ENCODE results near the gene ASIC4. TPM values are rescaled to one million over a fixed set of nuclear protein-coding genes. Genes with fewer than 3 reads are reported as not detected.

Gene ASIC4
- total and polyA plus RNA-seq, 9 of the 15 experiments (the other 6 are each of a cell fraction or from before 2014, with no cell fraction given): 0.07 to 19.2 (median 4.8) TPM

DNA sequence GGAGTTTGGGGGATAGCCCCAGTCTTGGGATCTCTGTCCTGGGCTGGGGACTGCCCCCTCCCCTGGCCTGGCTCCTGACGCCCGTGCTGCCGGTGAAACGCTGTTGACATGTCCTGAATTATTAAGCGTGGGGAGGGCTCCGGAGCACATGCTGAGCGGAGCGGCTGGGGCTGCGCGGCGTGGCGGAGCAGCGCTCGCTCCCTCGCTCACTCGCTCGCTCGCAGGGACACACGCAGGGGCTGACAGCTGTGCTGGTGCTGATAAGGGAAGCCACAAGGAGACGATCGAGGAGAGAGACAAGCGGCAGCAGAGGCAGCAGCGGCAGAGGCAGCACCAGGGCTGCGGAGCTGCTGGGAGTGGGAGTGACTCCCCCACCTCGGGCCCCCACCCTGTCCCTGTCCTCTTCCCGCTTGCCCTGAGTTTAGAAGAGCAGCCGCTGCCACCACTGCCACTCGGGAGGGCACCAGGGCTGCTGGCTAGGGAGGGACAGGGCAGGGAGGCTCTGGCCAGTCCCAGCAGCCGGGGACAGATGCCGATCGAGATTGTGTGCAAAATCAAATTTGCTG, at the start of gene ASIC4 (continued):
- TF ChIP-seq ZZZ3 (IDR thresholded peaks at IDR 0.05) (no peak), RUNX1 (IDR thresholded peaks at IDR 0.05; ENCODE audit: low read depth) (peak; percentile 82; the same call in 1 of the 2 replicates), ZNF143 (CRISPR knock-in tag; IDR thresholded peaks at IDR 0.05) (no peak), ZNF644 (tag; IDR thresholded peaks at IDR 0.05; ENCODE audit: low read depth) (peak; percentile 92), HNRNPK (IDR thresholded peaks at IDR 0.05; ENCODE audit: low read depth, low read length, poor library complexity, severe bottlenecking) (no peak), ZNF184 (CRISPR knock-in tag; IDR thresholded peaks at IDR 0.05) (no peak), ZNF274 (IDR thresholded peaks at IDR 0.05; ENCODE audit: borderline replicate concordance, low read depth, low read length) (peak; percentile 67; the same call in 1 of the 2 replicates), CCAR2 (IDR thresholded peaks at IDR 0.05; ENCODE audit: low read depth, low read length) (no peak), ZNF23 (CRISPR knock-in tag; IDR thresholded peaks at IDR 0.05) (no peak), GATAD2B (IDR thresholded peaks at IDR 0.05; ENCODE audit: borderline replicate concordance) (peak; percentile 86; the same call in 1 of the 2 replicates), ZNF124 (CRISPR knock-in tag; IDR thresholded peaks at IDR 0.05) (no peak), NONO (IDR thresholded peaks at IDR 0.05; ENCODE audit: low read depth in 2 of 2, low read length in 1 of 2) (peak in 1 of 2 experiments; percentile 83; a peak in 2 of 4 replicates), ZKSCAN1 (IDR thresholded peaks at IDR 0.05; ENCODE audit: low read depth, low read length) (peak; percentile 38; the same call in 1 of the 2 replicates), ZC3H8 (IDR thresholded peaks at IDR 0.05) (no peak), SUPT5H (IDR thresholded peaks at IDR 0.05) (no peak)
- TF ChIP-seq, protein P1, sequence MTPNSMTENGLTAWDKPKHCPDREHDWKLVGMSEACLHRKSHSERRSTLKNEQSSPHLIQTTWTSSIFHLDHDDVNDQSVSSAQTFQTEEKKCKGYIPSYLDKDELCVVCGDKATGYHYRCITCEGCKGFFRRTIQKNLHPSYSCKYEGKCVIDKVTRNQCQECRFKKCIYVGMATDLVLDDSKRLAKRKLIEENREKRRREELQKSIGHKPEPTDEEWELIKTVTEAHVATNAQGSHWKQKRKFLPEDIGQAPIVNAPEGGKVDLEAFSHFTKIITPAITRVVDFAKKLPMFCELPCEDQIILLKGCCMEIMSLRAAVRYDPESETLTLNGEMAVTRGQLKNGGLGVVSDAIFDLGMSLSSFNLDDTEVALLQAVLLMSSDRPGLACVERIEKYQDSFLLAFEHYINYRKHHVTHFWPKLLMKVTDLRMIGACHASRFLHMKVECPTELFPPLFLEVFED (CRISPR knock-in tag; conservative IDR thresholded peaks at IDR 0.05): 0 out of 2 replicates have a peak, but pooled peaks have one; percentile 58
- TF ChIP-seq, protein P2, sequence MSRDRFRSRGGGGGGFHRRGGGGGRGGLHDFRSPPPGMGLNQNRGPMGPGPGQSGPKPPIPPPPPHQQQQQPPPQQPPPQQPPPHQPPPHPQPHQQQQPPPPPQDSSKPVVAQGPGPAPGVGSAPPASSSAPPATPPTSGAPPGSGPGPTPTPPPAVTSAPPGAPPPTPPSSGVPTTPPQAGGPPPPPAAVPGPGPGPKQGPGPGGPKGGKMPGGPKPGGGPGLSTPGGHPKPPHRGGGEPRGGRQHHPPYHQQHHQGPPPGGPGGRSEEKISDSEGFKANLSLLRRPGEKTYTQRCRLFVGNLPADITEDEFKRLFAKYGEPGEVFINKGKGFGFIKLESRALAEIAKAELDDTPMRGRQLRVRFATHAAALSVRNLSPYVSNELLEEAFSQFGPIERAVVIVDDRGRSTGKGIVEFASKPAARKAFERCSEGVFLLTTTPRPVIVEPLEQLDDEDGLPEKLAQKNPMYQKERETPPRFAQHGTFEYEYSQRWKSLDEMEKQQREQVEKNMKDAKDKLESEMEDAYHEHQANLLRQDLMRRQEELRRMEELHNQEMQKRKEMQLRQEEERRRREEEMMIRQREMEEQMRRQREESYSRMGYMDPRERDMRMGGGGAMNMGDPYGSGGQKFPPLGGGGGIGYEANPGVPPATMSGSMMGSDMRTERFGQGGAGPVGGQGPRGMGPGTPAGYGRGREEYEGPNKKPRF (IDR thresholded peaks at IDR 0.05; ENCODE audit: low read depth, low read length): no peak
- TF ChIP-seq, protein P3, sequence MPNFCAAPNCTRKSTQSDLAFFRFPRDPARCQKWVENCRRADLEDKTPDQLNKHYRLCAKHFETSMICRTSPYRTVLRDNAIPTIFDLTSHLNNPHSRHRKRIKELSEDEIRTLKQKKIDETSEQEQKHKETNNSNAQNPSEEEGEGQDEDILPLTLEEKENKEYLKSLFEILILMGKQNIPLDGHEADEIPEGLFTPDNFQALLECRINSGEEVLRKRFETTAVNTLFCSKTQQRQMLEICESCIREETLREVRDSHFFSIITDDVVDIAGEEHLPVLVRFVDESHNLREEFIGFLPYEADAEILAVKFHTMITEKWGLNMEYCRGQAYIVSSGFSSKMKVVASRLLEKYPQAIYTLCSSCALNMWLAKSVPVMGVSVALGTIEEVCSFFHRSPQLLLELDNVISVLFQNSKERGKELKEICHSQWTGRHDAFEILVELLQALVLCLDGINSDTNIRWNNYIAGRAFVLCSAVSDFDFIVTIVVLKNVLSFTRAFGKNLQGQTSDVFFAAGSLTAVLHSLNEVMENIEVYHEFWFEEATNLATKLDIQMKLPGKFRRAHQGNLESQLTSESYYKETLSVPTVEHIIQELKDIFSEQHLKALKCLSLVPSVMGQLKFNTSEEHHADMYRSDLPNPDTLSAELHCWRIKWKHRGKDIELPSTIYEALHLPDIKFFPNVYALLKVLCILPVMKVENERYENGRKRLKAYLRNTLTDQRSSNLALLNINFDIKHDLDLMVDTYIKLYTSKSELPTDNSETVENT (CRISPR knock-in tag; IDR thresholded peaks at IDR 0.05): no peak
- TF ChIP-seq, protein P4, sequence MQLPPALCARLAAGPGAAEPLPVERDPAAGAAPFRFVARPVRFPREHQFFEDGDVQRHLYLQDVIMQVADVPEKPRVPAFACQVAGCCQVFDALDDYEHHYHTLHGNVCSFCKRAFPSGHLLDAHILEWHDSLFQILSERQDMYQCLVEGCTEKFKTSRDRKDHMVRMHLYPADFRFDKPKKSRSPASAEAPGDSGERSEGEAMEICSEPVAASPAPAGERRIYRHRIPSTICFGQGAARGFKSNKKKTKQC (CRISPR knock-in tag; IDR thresholded peaks at IDR 0.05): peak; percentile 42; the same call in 1 of the 2 replicates
- TF ChIP-seq, protein P5, sequence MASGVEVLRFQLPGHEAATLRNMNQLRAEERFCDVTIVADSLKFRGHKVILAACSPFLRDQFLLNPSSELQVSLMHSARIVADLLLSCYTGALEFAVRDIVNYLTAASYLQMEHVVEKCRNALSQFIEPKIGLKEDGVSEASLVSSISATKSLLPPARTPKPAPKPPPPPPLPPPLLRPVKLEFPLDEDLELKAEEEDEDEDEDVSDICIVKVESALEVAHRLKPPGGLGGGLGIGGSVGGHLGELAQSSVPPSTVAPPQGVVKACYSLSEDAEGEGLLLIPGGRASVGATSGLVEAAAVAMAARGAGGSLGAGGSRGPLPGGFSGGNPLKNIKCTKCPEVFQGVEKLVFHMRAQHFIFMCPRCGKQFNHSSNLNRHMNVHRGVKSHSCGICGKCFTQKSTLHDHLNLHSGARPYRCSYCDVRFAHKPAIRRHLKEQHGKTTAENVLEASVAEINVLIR (CRISPR knock-in tag; IDR thresholded peaks at IDR 0.05): peak; percentile 37; the same call in 1 of the 2 replicates

Data from K562 (cell line).